Activated CD4-positive, alpha-beta T cell treated with anti-CD3 and anti-CD28 coated beads, Interleukin-2, amount 50 U/mL, for 48 hours (primary cell): ENCODE results near the gene CSPG4.
"Not testable (repeated sequence)": the region's sequence is repeated elsewhere in the genome, so short reads cannot be mapped to it uniquely, and the experiment has no call there.

Experiments
- DNase-seq, 2 experiments: peaks; one replicate each; pipeline ENCODE4 v3.0.0-alpha.2; 2020

Gene CSPG4

DNA sequence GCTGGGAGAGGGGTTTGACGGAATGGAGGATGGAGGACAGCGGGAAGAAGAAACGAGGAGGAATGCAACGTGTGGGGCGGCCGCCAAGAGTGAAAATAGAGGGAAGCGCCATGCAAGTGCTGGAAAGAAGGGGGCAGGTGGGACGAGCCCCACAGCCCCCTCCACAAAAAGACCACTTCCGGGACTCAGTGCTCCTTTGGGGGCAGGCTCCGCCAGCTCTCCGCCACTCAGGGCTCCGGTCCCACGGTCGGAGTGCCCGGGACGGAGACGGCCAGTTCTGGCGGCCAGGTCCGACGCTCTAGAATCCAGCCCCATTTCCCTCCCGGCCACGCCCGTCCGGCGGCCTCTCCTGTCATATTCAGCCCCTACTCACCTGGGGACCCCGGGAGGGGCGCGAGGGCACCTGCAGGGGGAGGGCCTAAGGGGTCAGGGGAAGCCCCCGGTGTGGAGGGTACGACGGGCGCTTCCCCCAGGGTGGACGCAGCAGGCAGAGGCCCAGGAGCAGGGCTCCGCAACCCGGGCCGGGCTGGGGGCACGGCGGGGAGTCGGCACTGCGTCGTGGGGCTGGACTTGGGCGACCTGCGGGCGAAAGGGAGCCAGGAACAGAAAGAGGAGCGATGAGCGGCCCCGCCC lies 25.5 kb upstream of the CSPG4 start:
- DNase-seq, result no peak

DNA sequence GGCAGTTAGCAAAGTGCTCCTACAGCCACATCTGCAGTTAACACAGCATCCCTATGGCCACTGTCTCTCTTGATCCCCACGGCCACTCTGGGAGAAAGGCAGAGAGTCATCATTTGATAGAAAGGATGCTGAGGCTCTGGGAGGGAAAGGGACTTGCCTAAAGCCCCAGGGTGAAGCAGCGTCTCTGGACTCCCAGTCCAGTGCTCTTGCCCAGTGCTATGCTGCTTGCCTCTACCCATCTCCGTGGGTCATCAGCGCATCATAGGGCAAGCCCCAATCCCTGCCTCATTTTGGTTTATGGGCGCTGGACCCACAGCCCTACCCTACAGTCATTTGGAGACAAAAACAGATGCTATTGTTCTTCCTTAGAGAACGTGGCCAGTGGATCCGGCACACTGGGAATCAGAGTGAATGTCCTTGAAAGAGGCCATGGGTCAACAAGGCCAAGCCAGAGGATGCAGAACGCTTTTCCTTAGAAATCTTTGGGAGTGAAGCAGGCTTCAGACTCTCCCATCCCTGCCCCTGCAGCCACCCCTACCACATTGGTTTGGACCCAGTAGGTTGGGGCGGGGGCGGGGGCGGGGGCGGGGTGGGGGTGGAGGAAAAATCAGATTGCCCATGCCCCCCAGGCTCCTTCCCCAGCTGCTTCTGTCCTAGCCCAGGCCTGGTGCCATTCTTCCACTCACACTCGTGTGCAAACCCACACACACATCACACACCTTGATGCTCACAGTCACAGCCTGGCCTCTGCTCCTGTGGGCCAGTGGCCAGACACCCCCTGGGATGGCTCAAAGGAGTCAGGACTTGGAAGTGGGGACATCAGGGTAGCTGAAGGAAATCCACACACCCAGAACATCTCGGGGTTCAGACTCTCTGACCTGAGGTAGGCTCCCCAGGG lies 24.7 kb upstream of the CSPG4 start:
- not testable (repeated sequence) for DNase-seq

DNA sequence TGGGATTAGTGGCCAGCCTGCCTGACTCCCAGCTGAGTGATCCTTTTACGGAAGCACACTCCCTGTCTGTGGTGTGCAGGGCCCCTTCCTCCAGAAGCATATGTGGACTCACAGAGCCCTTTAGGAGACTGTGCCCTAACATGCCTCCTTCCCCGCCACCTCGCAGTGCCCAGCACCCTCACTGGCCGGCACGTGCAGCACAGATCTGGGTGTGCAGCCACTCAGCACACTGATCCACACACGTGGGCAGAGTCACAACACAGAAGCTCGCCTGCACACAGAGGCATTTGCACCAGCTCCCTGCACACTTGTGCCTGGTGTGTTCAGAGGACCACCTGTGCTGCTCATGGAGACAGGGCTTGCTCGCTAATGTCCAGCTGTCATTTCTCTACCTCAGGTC lies 23.6 kb upstream of the CSPG4 start:
- DNase-seq, result no peak

DNA sequence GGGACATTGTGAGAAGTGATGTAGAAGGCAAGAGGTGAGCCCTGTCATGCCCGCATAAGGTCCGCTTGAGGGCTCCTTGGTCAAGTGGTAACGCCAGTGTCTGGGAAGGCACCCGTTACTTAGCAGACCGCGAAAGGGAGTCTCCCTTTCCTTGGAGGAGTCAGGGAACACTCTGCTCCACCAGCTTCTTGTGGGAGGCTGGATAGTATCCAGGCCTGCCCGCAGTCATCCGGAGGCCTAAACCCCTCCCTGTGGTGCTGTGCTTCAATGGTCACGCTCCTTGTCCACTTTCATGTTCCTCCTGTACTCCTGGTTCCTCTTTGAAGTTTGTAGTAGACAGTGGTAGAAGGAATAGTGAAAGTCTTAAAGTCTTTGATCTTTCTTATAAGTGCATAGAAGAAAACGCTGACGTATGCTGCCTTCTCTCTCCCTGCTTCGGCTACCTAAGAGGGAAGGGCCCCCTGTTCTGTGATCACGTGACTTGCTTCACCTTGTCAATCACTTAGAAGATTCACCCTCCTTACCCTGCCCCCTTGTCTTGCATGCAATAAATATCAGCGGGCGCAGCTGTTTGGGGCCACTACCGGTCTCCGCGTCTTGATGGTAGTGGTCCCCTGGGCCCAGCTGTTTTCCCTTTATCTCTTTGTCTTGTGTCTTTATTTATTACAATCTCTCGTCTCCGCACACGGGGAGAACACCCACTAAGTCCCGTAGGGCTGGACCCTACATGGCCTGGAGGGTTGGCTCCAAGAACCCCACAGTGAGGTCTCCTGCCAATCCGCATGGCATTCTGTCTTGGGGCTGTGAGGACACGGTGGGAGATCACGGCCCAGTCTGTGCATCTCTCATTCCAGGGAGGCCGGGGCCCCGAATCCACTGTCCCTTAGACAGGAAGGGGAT lies 22.5 kb upstream of the CSPG4 start:
- DNase-seq, result not testable (repeated sequence)

DNA sequence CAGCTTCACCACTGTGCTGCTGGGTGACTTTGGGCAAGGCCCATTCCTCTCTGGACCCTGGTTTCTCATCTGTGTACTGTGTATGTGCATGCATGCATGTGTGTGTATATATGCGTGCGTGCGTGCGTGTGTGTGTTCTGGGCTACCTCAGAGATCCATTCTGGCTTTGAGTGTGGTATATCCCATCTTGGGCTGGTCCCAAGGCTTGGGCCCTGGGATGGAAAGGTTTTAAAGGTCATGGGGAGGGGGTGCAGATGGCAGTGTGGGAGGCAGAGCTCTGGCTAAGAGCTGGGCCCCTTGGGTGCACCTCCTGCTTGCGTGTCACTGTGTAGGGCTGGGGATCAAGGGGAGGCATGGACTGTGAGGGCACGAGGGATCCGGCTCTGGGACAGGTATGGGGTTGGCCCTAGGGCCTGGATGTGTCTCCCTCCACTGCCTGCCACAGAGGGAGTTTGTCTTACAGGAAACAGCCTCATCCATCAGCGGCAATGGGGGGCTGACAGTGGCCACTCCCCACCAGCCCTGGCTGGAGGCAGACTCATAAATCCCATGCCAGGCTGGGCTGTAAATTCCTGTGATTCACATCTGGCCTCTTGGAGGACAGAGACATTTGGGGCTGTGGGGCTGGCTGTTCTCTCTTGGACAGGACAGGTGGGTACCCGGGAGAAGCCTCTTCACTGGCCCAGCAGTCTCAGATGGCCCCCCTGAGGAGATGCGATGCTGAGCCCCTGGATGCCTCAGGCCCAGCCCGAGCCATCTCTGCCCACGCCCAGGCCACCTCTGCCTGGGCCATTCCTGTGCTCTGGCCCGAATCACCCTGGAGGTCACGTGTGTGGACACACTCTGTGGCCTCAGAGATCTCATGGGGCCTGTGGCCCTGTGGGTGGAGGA lies 21.4 kb upstream of the CSPG4 start:
- no peak for DNase-seq

DNA sequence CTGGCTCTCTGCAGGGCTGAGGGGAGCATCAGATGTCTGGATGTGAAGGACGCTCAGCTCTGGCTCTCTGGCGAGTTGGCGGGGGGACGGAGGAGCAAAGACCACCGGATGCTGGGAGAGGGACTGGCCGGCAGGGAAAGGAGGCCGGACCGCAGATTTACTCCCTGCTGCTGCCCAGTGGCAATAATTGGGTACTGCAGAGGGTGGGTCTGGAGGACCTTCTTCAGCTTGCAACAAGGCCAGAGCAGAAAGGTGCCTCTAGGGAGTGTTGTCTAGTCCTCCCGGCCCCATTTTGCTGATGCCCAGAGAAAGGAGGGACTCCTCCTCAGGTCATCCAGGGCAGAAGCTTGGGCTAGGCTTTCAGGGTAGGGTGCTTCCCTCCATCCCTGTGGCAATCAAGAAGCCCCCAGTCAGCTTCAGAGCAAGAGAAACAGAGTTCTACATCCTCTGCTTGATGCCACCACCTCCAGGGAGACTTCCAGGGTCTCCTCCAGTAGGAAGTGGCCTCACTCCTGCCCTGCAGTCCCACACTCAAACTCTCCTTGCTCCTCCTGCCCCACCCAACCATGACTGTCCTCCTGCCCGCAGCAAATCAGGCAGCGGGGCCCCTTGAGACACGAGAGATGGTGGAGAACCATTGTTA lies 20.3 kb upstream of the CSPG4 start:
- peak; percentile 65 to 69 for DNase-seq

DNA sequence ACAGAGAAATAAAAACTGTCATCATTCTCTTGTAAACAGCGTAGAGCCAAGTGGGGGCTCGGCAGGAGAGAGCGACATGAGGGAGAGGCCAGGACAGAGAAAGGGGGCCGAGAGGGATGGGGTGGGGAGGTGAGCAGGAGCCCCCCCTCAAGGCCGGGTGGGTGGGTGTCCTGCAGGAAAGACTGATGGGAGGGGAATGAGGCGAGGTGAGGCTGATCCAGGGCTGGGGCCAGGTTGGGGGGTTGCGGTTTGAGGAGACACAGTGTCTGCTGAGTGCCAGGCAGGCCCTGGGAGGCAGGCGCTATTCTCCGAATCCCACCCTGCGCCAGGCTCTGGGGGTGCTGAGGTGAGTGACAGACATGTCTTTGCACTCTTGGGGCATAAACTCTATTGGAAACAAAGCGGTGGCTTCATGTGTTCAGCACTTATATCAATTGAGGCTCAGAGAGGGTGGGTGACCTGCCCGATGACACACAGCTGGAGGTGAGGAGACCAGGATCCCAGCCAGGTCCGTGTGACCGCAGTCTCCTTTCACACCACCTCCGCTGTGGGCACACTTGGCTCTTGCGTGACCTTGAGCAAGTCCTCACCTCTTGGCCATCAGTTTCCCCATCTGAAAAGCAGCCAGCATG lies 19.6 kb upstream of the CSPG4 start:
- no peak for DNase-seq

DNA sequence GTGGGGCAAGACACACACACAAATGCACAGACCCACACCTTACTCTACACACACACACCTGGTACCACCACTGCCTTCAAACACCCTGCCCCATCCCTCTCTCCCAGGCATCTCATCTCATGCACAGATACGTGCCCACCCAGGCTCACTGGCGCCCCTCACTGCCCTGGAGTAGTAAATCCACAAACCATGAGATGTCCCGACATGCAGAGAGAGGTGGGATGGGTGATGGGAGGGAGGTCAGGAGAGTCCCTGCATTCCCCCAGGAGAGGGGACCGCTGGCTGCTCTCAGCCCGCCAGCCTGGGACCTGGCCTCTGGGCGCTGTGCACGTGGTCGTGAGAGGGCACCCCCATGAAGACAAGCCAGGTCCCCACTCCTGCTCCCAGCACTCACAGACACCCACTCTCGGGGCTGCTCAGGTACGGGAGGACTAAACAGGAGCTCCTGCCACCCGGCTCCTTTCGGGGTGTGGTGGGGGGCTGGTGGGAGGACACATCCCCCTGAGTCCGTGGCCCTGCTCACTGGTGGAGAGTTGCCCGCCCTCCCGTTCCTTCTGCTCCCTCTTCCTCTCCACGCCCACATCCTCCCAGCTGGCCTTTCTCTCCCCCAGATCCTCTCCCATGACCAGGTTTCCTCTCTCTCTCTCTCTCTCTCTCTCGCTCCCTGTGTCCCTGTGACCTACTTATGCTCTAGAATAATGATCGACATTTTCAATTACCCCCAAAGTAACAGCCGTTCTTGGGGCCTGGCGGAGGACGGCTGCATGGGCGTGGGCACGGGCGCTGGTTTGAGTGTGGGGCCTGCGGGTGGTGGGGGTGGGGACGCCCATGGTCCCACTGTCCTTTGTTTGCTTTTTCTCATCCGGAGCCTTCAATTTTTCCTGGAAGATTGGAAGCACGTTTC lies 18.9 kb upstream of the CSPG4 start:
- no peak for DNase-seq

DNA sequence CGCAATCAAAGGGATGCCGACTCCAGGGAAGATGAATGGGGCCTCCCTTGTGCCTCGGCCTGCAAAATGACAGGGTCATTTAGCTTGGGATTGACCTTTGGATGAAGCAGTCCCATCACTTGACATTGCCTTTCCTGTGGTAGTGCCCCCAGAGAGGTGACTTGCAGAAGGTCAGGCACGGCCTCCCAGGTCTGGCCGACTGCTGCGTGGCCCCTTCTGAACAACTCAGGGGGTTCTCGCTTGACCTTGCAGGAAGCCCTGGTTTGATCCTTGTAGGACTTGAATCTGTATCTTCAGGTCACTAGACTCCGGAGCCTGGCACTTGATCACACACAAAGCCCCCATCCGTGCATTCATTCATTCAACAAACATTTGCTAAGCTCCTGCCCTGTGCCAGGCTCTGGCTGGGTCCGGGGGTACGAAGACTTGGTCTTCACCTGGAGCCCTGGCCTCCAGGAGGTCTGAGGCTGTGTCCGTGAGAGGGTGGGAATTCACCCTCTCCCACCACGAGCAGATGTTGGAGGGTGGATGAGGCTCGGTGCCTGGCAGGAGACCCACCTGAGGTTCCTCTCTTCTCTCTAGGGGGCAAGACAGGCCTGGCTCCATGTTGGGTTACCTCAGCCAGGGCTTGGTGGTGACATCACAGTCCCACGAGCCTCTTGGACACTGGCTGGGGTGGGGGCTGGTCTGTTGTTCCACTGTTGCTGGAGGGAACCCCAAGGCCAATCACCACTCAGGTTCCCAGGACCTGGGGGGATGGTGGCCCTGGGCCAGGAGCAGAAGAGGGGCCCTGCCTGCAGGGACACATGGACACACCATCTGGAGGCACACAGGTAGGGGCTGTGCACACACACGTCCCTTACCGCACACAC lies 18.0 kb upstream of the CSPG4 start:
- not testable (repeated sequence) for DNase-seq

DNA sequence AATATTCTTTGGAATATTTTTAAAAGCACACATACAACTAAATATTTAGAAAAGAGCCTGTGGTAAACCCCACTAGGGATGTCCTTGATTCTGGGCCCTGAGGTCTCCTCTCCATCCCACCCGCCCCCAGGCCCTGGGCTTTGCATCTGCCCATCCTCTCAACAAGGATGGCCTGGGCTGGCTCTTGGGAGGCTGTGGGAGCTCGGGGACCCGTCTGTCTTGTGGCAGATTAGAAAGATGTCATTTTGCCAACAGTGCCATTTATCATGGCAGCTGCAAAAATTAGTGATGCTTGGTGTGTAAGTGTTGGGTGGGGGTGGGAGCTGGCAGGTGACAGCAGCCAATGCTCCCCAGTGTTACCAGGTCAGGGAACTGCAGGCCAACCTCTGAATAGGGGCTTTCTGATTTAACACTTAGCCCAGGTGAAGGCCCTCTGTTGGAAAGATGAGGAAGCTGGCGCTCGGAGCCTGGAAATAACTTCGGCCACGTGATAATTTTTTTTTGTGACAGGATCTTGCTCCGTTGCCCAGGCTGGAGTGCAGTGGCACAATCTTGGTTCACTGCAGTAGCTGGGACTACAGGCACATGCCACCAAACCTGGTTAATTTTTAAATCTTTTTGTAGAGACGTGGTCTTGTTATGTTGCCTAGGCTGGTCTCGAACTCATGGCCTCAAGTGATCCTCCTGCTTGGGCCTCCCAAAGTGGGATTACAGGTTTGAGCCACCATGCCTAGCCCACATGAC lies 16.9 kb upstream of the CSPG4 start:
- no peak for DNase-seq

DNA sequence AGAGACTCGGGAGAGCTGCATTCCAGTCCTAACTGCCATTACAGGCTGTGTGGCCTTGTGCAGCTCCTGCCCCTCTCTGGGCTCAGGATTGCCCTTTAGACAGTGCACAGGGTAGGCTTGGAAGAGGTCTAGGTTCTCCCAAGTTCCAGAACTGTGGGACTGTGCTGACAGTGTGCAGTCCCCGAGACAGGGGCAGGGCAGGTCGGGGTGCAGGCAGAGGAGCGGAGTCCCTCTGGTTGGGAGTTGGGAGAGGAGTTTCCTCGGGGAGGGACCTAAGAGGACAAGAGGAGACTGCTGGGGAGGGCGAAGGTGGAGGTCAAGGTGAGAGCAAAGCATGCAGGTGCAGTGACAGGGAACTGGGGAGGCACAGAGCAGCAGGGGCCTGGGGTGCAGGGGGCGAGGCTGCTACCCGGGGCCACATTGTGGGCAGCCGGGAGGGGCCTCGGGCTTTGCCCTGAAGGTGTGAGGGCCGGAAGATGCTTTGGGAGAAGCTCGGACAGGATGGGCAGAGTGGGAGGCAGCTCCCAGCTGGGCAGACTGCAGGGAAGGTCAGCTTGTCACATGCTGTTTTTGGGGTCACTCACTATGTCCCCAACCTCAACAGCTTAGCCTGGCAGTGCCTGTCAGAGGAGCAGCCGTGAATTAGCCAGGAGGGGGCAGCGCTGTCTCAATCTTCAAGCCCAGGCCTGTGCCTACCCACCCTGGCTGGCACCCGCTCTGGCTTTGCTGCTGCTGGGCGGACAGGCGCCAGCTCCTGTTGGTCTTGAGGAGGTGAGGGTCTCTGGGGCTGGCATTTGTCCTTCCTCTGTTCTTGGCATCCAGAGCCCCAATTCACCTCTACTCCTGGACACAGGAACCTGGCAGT lies 15.4 kb upstream of the CSPG4 start:
- DNase-seq, result peak; percentile 78 to 79

DNA sequence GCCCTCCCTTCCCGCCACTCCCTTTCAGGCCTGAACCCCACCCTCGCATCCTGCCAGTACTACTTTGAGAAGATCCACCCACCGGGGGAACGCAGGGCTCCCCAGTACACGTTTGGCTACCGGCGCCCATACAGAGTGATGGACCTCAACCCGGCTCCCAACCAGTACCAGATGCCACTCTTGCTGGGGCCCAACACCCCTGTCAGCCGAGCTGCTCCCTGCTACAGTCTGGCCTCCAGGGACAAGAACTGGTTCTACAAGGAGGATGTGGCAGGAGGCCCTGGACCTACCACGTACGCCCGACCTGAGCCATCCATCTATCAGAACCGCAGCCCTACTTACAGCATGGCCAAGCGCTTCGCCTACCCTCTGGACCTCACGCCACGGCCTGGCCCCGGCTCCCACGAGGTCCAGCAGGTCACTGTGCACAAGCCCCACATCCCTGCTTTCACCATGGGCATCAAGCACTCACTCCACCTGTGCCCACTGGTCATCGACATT lies 14.4 kb upstream of the CSPG4 start:
- no peak for DNase-seq

DNA sequence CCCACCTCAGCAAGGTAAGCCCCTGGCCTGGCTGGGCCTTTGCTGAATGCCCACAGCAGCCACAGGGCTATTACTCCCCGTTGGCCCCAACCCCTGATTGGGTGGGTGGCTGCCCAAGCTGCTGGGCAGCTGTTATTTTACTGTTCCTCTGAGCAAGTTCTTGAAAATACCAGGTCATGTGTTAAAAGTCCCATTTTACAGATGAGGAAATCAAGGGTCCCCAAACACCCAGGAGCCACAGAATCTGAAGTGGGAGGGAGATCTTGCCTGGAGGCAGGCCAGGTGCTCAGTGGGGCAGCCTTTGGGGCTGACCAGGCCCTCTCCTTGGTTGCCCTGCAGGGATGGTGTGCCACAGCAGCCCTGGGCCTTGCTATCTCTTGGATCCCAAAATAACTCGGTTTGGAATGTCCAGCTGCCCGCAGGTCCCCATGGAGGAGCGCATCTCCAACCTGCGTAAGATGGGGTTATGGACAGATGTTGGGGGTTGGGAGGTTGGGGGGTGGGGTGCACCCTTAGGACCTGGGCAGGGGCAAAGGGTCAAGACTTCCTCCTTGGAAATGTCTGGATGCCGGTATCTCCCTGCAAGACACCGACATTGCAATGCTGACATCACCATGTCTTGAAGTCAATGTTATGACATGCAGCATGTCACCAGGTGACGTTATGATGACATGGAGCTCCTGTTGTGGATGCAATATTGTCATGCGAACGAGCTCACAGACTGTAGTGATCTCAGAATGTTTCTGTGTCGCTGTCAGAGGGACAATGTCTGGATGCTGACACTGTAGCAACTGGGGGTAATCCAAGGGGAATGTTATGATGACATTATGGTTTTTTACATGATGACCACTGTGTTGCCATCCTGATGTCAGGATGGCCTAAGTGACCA lies 13.3 kb upstream of the CSPG4 start:
- no peak for DNase-seq

DNA sequence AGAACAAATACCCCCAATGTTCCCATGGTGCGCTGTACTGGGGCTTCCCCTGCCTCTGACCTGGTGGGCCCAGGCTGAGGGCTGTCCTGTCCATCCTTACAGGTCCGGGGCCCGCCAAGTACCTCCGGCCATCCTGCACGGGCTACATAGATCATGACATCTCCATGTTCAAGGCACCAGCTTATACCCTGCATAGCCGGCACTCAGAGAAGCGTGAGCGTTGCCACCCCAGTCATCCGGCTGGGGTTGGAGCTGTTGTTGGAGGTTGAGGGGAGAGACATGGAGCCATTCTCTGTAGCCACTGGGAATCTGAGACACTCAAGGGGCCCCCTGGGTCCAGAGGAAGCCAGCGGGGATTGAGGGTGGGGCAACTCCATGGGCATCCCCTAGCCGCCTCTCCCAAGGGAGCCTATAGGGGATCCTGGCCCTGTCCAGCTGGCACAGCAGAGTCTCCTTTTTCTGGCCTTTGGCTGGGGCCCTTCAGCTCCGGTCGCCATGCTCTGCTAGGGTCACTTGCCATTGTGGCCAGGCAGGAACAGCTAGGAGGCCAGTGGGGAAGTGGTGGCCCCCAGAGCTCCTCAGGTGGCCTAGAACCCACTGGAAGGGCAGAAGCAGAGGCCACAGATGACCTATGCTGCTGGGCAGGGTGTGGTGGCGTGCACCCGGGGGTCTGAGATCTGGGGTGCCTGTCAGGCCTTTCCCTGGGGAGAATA lies 12.5 kb upstream of the CSPG4 start:
- DNase-seq, result no peak
